HG02678 (cell line): ENCODE data around the gene JAK1.
"Not testable (repeated sequence)": the region's sequence is repeated elsewhere in the genome, so short reads cannot be mapped to it uniquely, and the experiment has no call there.

Experiments used
- ATAC-seq: cut with Tn5 transposase; IDR thresholded peaks from one replicate; pipeline ENCODE4 v1.9.1; 2021; ENCODE audit warnings: mild to moderate bottlenecking, moderate library complexity; ENCODE audit not compliant: unreplicated experiment

JAK1 gene

GRCh38 chr1:64844175-64844574 is 122.2 kb downstream of the JAK1 start:
- ATAC-seq = no peak

- ATAC-seq = no peak
Measured at GRCh38 chr1:64843675-64844074, 122.7 kb downstream of the JAK1 start.

- ATAC-seq = no peak
Measured at GRCh38 chr1:64842224-64842623, 124.1 kb downstream of the JAK1 start.

- no peak for ATAC-seq
Measured at GRCh38 chr1:64841330-64842065, 124.9 kb downstream of the JAK1 start.

GRCh38 chr1:64839732-64840405 is 126.5 kb downstream of the JAK1 start:
- no peak for ATAC-seq

- ATAC-seq = no peak
Measured at GRCh38 chr1:64839261-64839660, 127.1 kb downstream of the JAK1 start.

GRCh38 chr1:64838486-64838885 is 127.9 kb downstream of the JAK1 start:
- ATAC-seq = no peak

- no peak for ATAC-seq
Measured at GRCh38 chr1:64836802-64837201, 129.5 kb downstream of the JAK1 start.

GRCh38 chr1:64834734-64835133 is 131.6 kb downstream of the JAK1 start:
- no peak for ATAC-seq

GRCh38 chr1:64830030-64830651 is 136.2 kb downstream of the JAK1 start:
- ATAC-seq = no peak

GRCh38 chr1:64829411-64830029 is 136.8 kb downstream of the JAK1 start:
- ATAC-seq = no peak

- no peak for ATAC-seq
Measured at GRCh38 chr1:64828829-64829228, 137.5 kb downstream of the JAK1 start.

GRCh38 chr1:64826991-64827390 is 139.4 kb downstream of the JAK1 start:
- ATAC-seq = peak; percentile 46

GRCh38 chr1:64823691-64824476 is 142.5 kb downstream of the JAK1 start:
- ATAC-seq = peak; percentile 68

- ATAC-seq = no peak
Measured at GRCh38 chr1:64822621-64823020, 143.7 kb downstream of the JAK1 start.

GRCh38 chr1:64820572-64820971 is 145.8 kb downstream of the JAK1 start:
- not testable (repeated sequence) for ATAC-seq

GRCh38 chr1:64817364-64817763 is 149.0 kb downstream of the JAK1 start:
- not testable (repeated sequence) for ATAC-seq

GRCh38 chr1:64814427-64814826 is 151.9 kb downstream of the JAK1 start:
- no peak for ATAC-seq

GRCh38 chr1:64811131-64811530 is 155.2 kb downstream of the JAK1 start:
- ATAC-seq = no peak

GRCh38 chr1:64810001-64810400 is 156.3 kb downstream of the JAK1 start:
- ATAC-seq = no peak

GRCh38 chr1:64809309-64809708 is 157.0 kb downstream of the JAK1 start:
- ATAC-seq = no peak
